CD14-positive monocyte (primary cell): ENCODE results near the gene NACC1. TPM values are rescaled to one million over a fixed set of nuclear protein-coding genes. Genes with fewer than 3 reads are reported as not detected.

Experiments used
- DNase-seq, 3 donors: peaks; one replicate each; pipeline ENCODE4 v3.0.0-alpha.2; 2011 to 2022
- H2AFZ ChIP-seq: 2 replicates; pipeline ENCODE4 v1.6.0; 2012; ENCODE audit warnings: mild to moderate bottlenecking, low read depth, low read length, inconsistent platforms; ENCODE audit not compliant: insufficient read depth, poor library complexity, severe bottlenecking
- H3K27ac ChIP-seq, 2 donors: 1 replicate in 1 of 2; 2 replicates in 1 of 2; pipeline ENCODE4 v1.5.1; 2012 to 2013; ENCODE audit warnings: low read length in 2 of 2, control low read depth in 1 of 2, inconsistent platforms in 1 of 2, low read depth in 1 of 2, mild to moderate bottlenecking in 1 of 2
- H3K27me3 ChIP-seq, 2 donors: one replicate each; pipeline versions ENCODE4 v1.6.0 to v1.6.1; 2011 to 2013; ENCODE audit warnings: low read length in 2 of 2; ENCODE audit not compliant: control insufficient read depth in 2 of 2, insufficient read depth in 2 of 2
- H3K36me3 ChIP-seq, 2 donors: replicated peaks in 1 of 2; 1 replicate in 1 of 2; 2 replicates in 1 of 2; pipeline versions ENCODE4 v1.5.1 to v1.6.1; 2012 to 2013; ENCODE audit warnings: low read length in 2 of 2, control low read depth in 1 of 2, inconsistent platforms in 1 of 2, mild to moderate bottlenecking in 1 of 2; ENCODE audit not compliant: insufficient read depth in 2 of 2, control insufficient read depth in 1 of 2
- H3K4me1 ChIP-seq, 2 donors: 1 replicate in 1 of 2; 2 replicates in 1 of 2; pipeline versions ENCODE4 v1.5.1 to v1.6.1; 2012 to 2013; ENCODE audit warnings: low read length in 2 of 2, control low read depth in 1 of 2, inconsistent platforms in 1 of 2, mild to moderate bottlenecking in 1 of 2, moderate library complexity in 1 of 2; ENCODE audit not compliant: insufficient read depth in 2 of 2, control insufficient read depth in 1 of 2
- H3K4me2 ChIP-seq: replicated peaks from 2 replicates; pipeline ENCODE3; 2012; ENCODE audit warnings: low read length, moderate library complexity, mild to moderate bottlenecking; ENCODE audit not compliant: poor library complexity, severe bottlenecking; ENCODE audit errors: extremely low read depth
- H3K4me3 ChIP-seq, 3 experiments: fragments of 200-600 bp in 1 of 3; sonication (generic) in 1 of 3; replicated peaks in 1 of 3; 1 replicate in 2 of 3; 2 replicates in 1 of 3; pipeline ENCODE4 v1.5.1; 2011 to 2013; ENCODE audit warnings: low read length in 3 of 3, mild to moderate bottlenecking in 3 of 3, control low read depth in 2 of 3, low read depth in 2 of 3, inconsistent platforms in 1 of 3, moderate library complexity in 1 of 3
- H3K79me2 ChIP-seq: 2 replicates; pipeline ENCODE4 v1.6.0; 2012; ENCODE audit warnings: mild to moderate bottlenecking, control low read depth, inconsistent platforms, low read length, moderate library complexity; ENCODE audit not compliant: insufficient read depth
- H3K9ac ChIP-seq: 2 replicates; pipeline ENCODE4 v1.6.0; 2017; ENCODE audit warnings: low read length, mild to moderate bottlenecking; ENCODE audit not compliant: insufficient read depth, poor library complexity, severe bottlenecking
- H3K9me3 ChIP-seq, 2 donors: replicated peaks in 1 of 2; 1 replicate in 1 of 2; 2 replicates in 1 of 2; pipeline versions ENCODE4 v1.5.1 to v1.6.1; 2012 to 2013; ENCODE audit warnings: low read length in 2 of 2, control low read depth in 1 of 2; ENCODE audit not compliant: control insufficient read depth in 1 of 2, insufficient read depth in 1 of 2
- H4K20me1 ChIP-seq: 2 replicates; pipeline ENCODE4 v1.6.0; 2012; ENCODE audit warnings: mild to moderate bottlenecking, low read length, control low read depth, moderate library complexity; ENCODE audit not compliant: insufficient read depth
- H3K27ac Mint-ChIP-seq, 7 donors: one replicate each; pipeline ENCODE4 v1.8.0; 2020; ENCODE audit warnings: mild to moderate bottlenecking in 7 of 7, mixed read lengths in 7 of 7, moderate library complexity in 6 of 7, inconsistent platforms in 2 of 7
- H3K27me3 Mint-ChIP-seq, 3 donors: one replicate each; pipeline ENCODE4 v1.8.0; 2021 to 2022; ENCODE audit warnings: low read depth in 3 of 3, mild to moderate bottlenecking in 3 of 3, mixed read lengths in 3 of 3, moderate library complexity in 3 of 3, inconsistent platforms in 1 of 3
- H3K36me3 Mint-ChIP-seq, 2 donors: one replicate each; pipeline ENCODE4 v1.8.0; 2020; ENCODE audit warnings: mixed read lengths in 2 of 2, inconsistent platforms in 1 of 2, mild to moderate bottlenecking in 1 of 2
- H3K4me1 Mint-ChIP-seq: one replicate; pipeline ENCODE4 v1.8.0; 2020; ENCODE audit warnings: mild to moderate bottlenecking, mixed read lengths
- H3K4me3 Mint-ChIP-seq, 2 donors: one replicate each; pipeline ENCODE4 v1.8.0; 2020; ENCODE audit warnings: mild to moderate bottlenecking in 2 of 2, mixed read lengths in 2 of 2, moderate library complexity in 1 of 2
- H3K9me3 Mint-ChIP-seq, 7 donors: one replicate each; pipeline ENCODE4 v1.8.0; 2020 to 2022; ENCODE audit warnings: mixed read lengths in 7 of 7, mild to moderate bottlenecking in 6 of 7, moderate library complexity in 6 of 7, inconsistent platforms in 2 of 7
- CTCF ChIP-seq: fragments of 200-600 bp; IDR thresholded peaks from one replicate; pipeline ENCODE4 v1.8.0; 2022; ENCODE audit warnings: antibody characterized with exemption, mild to moderate bottlenecking
- WGBS: methylation state at CpG from one replicate; pipeline ENCODE4 v1.1.5; 2013; ENCODE audit warnings: missing lambda C conversion rate; ENCODE audit not compliant: insufficient coverage; 5-methylcytosine and 5-hydroxymethylcytosine counted together
- intact Hi-C, 2 donors: fragments of 100-400 bp; cut with micrococcal nuclease; formaldehyde crosslinking; loops; one replicate each; pipeline versions ENCODE4 v1.15.0 to v1.15.1; 2023
- polyA plus RNA-seq, 3 donors: library from polyadenylated mRNA; depleted of rRNA in 1 of 3; unstranded in 2 of 3; stranded (reverse) in 1 of 3; fragments of 300-500 nt in 2 of 3; fragments of >200 nt in 1 of 3; fragmentation: Illumina TruSeq in 2 of 3; gene quantifications; 1 replicate in 2 of 3; 2 replicates in 1 of 3; pipeline ENCODE4 v1.2.3, GENCODE V29; 2012 to 2021

NACC1 gene
- polyA plus RNA-seq, 3 donors: 1.1 to 20.1 (median 2.2) TPM

GRCh38 chr19:13094771-13095392, 23.2 kb upstream of the NACC1 start:
- Histone ChIP-seq H3K9me3 (no peaks in the 10 kb centered on the region), H3K4me1 (peaks cover 37 to 52% of the 10 kb centered on the region in 2 donors), H2AFZ (peak overlapping the region; percentile 72), H3K27ac (peak overlapping the region; percentile 66 to 98), H3K27me3 (no peaks in the 10 kb centered on the region), H3K4me3 (peak overlapping the region; percentile 50 to 84 (median 50)), H3K9ac (peak overlapping the region; percentile 86), H4K20me1 (no peaks in the 10 kb centered on the region), H3K4me2 (peak overlapping the region; percentile 100), H3K79me2 (peaks cover 33% of the 10 kb centered on the region), H3K36me3 (peaks cover 0 to 2% of the 10 kb centered on the region in 2 donors)
- H3K4me1 Mint-ChIP-seq: peaks cover 30% of the 10 kb centered on the region
- peak overlapping the region; percentile 87 to 96 for H3K4me3 Mint-ChIP-seq
- intact Hi-C loops: loop anchor here in 1 of 2 donors (2.0 to 10.0 kb wide), 2 partner anchors 118 to 300 kb away; partner anchors contain the start of gene JUNB
- peaks cover under 1 to 1% of the 10 kb centered on the region in 2 donors for H3K36me3 Mint-ChIP-seq
- peak in 1 of 3 donors; percentile 42 for DNase-seq
- TF ChIP-seq CTCF: no peak
- no peaks in the 10 kb centered on the region for H3K9me3 Mint-ChIP-seq
- peak overlapping the region; percentile 76 to 90 (median 83) for H3K27ac Mint-ChIP-seq
- H3K27me3 Mint-ChIP-seq: peaks cover 0 to 5% (median 3%) of the 10 kb centered on the region in 3 donors
- WGBS: 15% methylated on average over 10 of the region's 16 CpGs

GRCh38 chr19:13095393-13095784, 22.7 kb upstream of the NACC1 start:
- intact Hi-C loops: loop anchor here in 1 of 2 donors (2.0 to 10.0 kb wide), 2 partner anchors 119 to 301 kb away; partner anchors contain the start of gene JUNB
- H3K4me3 ChIP-seq: peak overlapping the region; percentile 50 to 84 (median 50)
- Mint-ChIP-seq H3K4me1 (peaks cover 35% of the 10 kb centered on the region), H3K9me3 (no peaks in the 10 kb centered on the region), H3K27ac (peak overlapping the region in 5 of 7 donors; percentile 7 to 95 (median 83)), H3K36me3 (peaks cover 5 to 6% of the 10 kb centered on the region in 2 donors), H3K27me3 (peaks cover 1 to 5% (median 1%) of the 10 kb centered on the region in 3 donors), H3K4me3 (peak overlapping the region; percentile 87 to 96)
- H3K79me2 ChIP-seq: peaks cover 38% of the 10 kb centered on the region
- WGBS: 0% methylated on average over 15 of the region's 25 CpGs
- H3K9me3 ChIP-seq: no peaks in the 10 kb centered on the region
- peaks cover 42 to 57% of the 10 kb centered on the region in 2 donors for H3K4me1 ChIP-seq
- DNase-seq: no peak
- H2AFZ ChIP-seq: peak overlapping the region; percentile 72
- TF ChIP-seq CTCF: no peak
- H3K36me3 ChIP-seq: peaks cover 3 to 7% of the 10 kb centered on the region in 2 donors
- peak overlapping the region; percentile 86 for H3K9ac ChIP-seq
- H4K20me1 ChIP-seq: peaks cover 4% of the 10 kb centered on the region
- peak overlapping the region; percentile 66 to 98 for H3K27ac ChIP-seq
- H3K4me2 ChIP-seq: peak overlapping the region; percentile 100
- H3K27me3 ChIP-seq: no peaks in the 10 kb centered on the region
